ENCODE results near the gene BANK1.

- TF ChIP-seq CSDC2 (CRISPR knock-in tag; IDR thresholded peaks at IDR 0.05), result no peak
- TF ChIP-seq ZFP3 (CRISPR knock-in tag; IDR thresholded peaks at IDR 0.05), result no peak
- no peak for TF ChIP-seq SNAI2 (CRISPR knock-in tag; IDR thresholded peaks at IDR 0.05)
- TF ChIP-seq TCF4 (CRISPR knock-in tag; IDR thresholded peaks at IDR 0.05; ENCODE audit: borderline replicate concordance), result no peak
Measured at GRCh38 chr4:101969965-101970364, 179.4 kb downstream of the BANK1 start.
